Activated CD8-positive, alpha-beta T cell treated with anti-CD3 and anti-CD28 coated beads, Interleukin-2, amount 10 ng/mL, durations not matched to agents 7 days and 5 days (primary cell): ENCODE results near the gene ACTR3C. TPM values are rescaled to one million over a fixed set of nuclear protein-coding genes. Genes with fewer than 3 reads are reported as not detected.
"Not testable (repeated sequence)": the region's sequence is repeated elsewhere in the genome, so short reads cannot be mapped to it uniquely, and the experiment has no call there.

Experiments used
- ATAC-seq: fragments of 150-1000 bp; cut with Tn5 transposase; one replicate; pipeline ENCODE4 v1.10.0; 2021; ENCODE audit warnings: moderate library complexity
- CTCF ChIA-PET: fragments of 350-600 bp; sonication (Branson Sonifier 250); formaldehyde crosslinking; loops from one replicate; lab custom pipeline; 2021; ENCODE audit warnings: antibody characterized with exemption; lab: Charles Lee
- POLR2A ChIA-PET: fragments of 350-600 bp; sonication (Branson Sonifier 250); formaldehyde crosslinking; loops from one replicate; lab custom pipeline; 2021; ENCODE audit warnings: antibody characterized with exemption; lab: Charles Lee
- DNase-seq: peaks from one replicate; pipeline ENCODE4 v3.0.0-alpha.2; 2020
- H3K27ac Mint-ChIP-seq: one replicate; pipeline ENCODE4 v1.8.0; 2021; ENCODE audit warnings: mild to moderate bottlenecking, mixed read lengths
- H3K27me3 Mint-ChIP-seq: one replicate; pipeline ENCODE4 v1.8.0; 2021; ENCODE audit warnings: low read depth, mixed read lengths
- H3K36me3 Mint-ChIP-seq: one replicate; pipeline ENCODE4 v1.8.0; 2021; ENCODE audit warnings: low read depth, mixed read lengths
- H3K4me1 Mint-ChIP-seq: one replicate; pipeline ENCODE4 v1.8.0; 2021; ENCODE audit warnings: low read depth, mixed read lengths
- H3K4me3 Mint-ChIP-seq: one replicate; pipeline ENCODE4 v1.8.0; 2021; ENCODE audit warnings: mild to moderate bottlenecking, mixed read lengths
- H3K9me3 Mint-ChIP-seq: one replicate; pipeline ENCODE4 v1.8.0; 2022; ENCODE audit warnings: mixed read lengths; ENCODE audit not compliant: insufficient read depth
- total RNA-seq, 2 experiments: library from RNA; stranded (reverse); gene quantifications; one replicate each; pipeline ENCODE4 v1.2.3, GENCODE V29; 2021

Gene ACTR3C
- total RNA-seq, 2 experiments from 2014 or later, result 4.6 TPM

DNA sequence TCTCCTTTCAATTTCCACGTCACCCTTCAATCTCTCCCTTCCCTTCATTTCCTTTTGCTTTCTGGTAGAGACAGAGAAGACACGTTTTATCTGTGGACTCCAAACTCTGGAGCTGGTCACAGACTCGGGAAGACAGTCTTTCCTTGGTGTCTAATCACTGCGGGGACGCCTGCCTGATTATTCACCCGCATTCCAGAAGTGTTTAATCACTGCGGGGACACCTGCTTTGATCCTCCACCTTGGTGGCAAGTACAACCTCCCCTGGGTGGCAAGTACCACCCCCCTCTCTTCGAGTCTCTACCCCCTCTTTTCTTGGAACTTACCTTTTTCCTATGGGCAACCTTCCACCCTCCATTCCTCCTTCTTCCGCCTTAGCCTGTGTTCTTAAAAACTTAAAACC, 15.4 kb downstream of the ACTR3C start:
- no peak overlapping the region for H3K4me3 Mint-ChIP-seq
- CTCF ChIA-PET, result no interaction called here
- no peaks in the 10 kb centered on the region for H3K36me3 Mint-ChIP-seq
- ATAC-seq (no peak), DNase-seq (no peak)
- H3K4me1 Mint-ChIP-seq, result peaks cover 3% of the 10 kb centered on the region
- H3K27me3 Mint-ChIP-seq, result no peaks in the 10 kb centered on the region
- H3K27ac Mint-ChIP-seq, result no peak overlapping the region
- POLR2A ChIA-PET, result no interaction called here
- no peaks in the 10 kb centered on the region for H3K9me3 Mint-ChIP-seq

DNA sequence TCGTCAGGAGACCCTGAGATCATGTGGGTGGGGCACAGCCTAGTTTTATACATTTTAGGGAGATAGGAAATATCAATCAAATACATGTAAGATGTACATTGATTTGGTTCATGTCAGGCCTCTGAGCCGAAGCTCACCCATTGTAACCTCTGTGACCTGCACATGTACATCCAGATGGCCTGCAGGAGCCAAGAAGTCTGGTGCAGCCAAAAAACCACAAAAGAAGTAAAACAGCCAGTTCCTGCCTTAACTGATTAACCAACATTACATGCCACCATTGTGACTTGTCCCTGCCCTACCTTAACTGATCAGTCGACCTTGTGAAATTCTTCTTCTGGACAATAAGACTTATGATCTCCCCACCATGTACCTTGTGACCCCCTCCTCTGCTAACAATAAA, 16.2 kb downstream of the ACTR3C start:
- ATAC-seq, result no peak
- H3K27me3 Mint-ChIP-seq, result no peaks in the 10 kb centered on the region
- no peak overlapping the region for H3K27ac Mint-ChIP-seq
- no peaks in the 10 kb centered on the region for H3K9me3 Mint-ChIP-seq
- peaks cover 3% of the 10 kb centered on the region for H3K4me1 Mint-ChIP-seq
- H3K36me3 Mint-ChIP-seq, result no peaks in the 10 kb centered on the region
- no peak overlapping the region for H3K4me3 Mint-ChIP-seq
- ChIA-PET CTCF (no interaction called here), POLR2A (no interaction called here)
- no peak for DNase-seq

- CTCF ChIA-PET, H3K27me3 Mint-ChIP-seq, H3K9me3 Mint-ChIP-seq, H3K4me3 Mint-ChIP-seq, H3K27ac Mint-ChIP-seq, DNase-seq, ATAC-seq, H3K36me3 Mint-ChIP-seq, H3K4me1 Mint-ChIP-seq, POLR2A ChIA-PET: not testable (repeated sequence)
Observed at GRCh38 chr7:150306377-150306776, 17.0 kb downstream of the ACTR3C start.

GRCh38 chr7:150305903-150306284, 17.5 kb downstream of the ACTR3C start:
- H3K27ac Mint-ChIP-seq, H3K36me3 Mint-ChIP-seq, H3K4me1 Mint-ChIP-seq, H3K9me3 Mint-ChIP-seq, POLR2A ChIA-PET, ATAC-seq, H3K4me3 Mint-ChIP-seq, DNase-seq, H3K27me3 Mint-ChIP-seq, CTCF ChIA-PET: not testable (repeated sequence)

- POLR2A ChIA-PET, H3K4me1 Mint-ChIP-seq, H3K9me3 Mint-ChIP-seq, H3K27me3 Mint-ChIP-seq, H3K27ac Mint-ChIP-seq, CTCF ChIA-PET, ATAC-seq, H3K36me3 Mint-ChIP-seq, DNase-seq, H3K4me3 Mint-ChIP-seq: not testable (repeated sequence)
Observed at GRCh38 chr7:150305259-150305902, 18.0 kb downstream of the ACTR3C start.

- H3K36me3 Mint-ChIP-seq, DNase-seq, CTCF ChIA-PET, H3K27me3 Mint-ChIP-seq, H3K27ac Mint-ChIP-seq, POLR2A ChIA-PET, ATAC-seq, H3K4me3 Mint-ChIP-seq, H3K4me1 Mint-ChIP-seq, H3K9me3 Mint-ChIP-seq: not testable (repeated sequence)
Observed at GRCh38 chr7:150304499-150305258, 18.7 kb downstream of the ACTR3C start.

- DNase-seq, POLR2A ChIA-PET, H3K27me3 Mint-ChIP-seq, H3K4me3 Mint-ChIP-seq, H3K4me1 Mint-ChIP-seq, H3K9me3 Mint-ChIP-seq, H3K27ac Mint-ChIP-seq, CTCF ChIA-PET, ATAC-seq, H3K36me3 Mint-ChIP-seq: not testable (repeated sequence)
Observed at GRCh38 chr7:150302908-150303310, 20.4 kb downstream of the ACTR3C start.

GRCh38 chr7:150297978-150298377, 25.4 kb downstream of the ACTR3C start:
- H3K4me3 Mint-ChIP-seq, H3K9me3 Mint-ChIP-seq, ATAC-seq, POLR2A ChIA-PET, H3K36me3 Mint-ChIP-seq, DNase-seq, CTCF ChIA-PET, H3K27ac Mint-ChIP-seq, H3K27me3 Mint-ChIP-seq, H3K4me1 Mint-ChIP-seq: not testable (repeated sequence)

DNA sequence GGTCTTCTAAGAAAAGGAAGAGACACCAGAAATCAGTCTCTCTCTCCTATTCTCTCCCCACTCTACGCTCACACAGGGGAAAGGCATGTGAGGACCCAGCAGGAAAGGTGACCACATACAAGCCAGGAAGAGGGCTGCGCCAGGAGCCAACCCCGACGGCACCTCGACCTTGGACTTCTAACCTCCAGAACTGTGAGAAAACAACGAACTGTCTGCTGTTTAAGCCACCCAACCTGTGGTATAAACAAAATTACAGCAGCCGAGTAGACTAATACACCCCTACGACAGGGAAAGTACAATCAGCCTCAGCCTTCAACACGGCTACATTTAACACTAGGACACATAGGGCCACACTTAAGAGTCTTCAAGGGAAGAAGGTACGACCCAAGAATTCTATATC, 26.5 kb downstream of the ACTR3C start:
- H3K9me3 Mint-ChIP-seq, ATAC-seq, POLR2A ChIA-PET: not testable (repeated sequence)

GRCh38 chr7:150295614-150296013, 27.7 kb downstream of the ACTR3C start:
- DNase-seq, CTCF ChIA-PET, H3K4me1 Mint-ChIP-seq, H3K4me3 Mint-ChIP-seq, H3K27me3 Mint-ChIP-seq, POLR2A ChIA-PET, H3K27ac Mint-ChIP-seq, H3K36me3 Mint-ChIP-seq, H3K9me3 Mint-ChIP-seq, ATAC-seq: not testable (repeated sequence)

More for the DNA sequence above, 26.5 kb downstream of the ACTR3C start:
- H3K36me3 Mint-ChIP-seq, H3K27me3 Mint-ChIP-seq, H3K4me1 Mint-ChIP-seq, H3K4me3 Mint-ChIP-seq, DNase-seq, H3K27ac Mint-ChIP-seq, CTCF ChIA-PET: not testable (repeated sequence)

DNA sequence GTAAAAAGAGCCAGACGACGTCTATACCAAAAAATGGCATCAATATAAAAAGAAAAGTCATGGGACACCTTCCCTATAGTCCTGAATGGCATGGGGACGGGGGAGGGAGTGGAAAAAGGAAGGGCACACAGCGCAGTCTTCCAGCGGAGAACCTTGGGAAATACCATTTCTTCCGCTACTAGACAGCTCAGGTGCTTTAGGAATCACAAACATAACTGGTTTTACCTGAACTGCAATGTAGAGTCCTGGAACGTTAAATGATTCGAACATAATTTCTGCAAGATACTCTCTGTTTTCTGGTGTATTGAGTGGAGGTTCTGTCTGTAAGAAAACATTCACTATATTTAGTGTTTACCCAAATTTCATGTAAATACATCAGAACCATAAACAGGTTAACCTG, 28.3 kb downstream of the ACTR3C start:
- ATAC-seq, H3K9me3 Mint-ChIP-seq, H3K27ac Mint-ChIP-seq, CTCF ChIA-PET, DNase-seq, H3K4me3 Mint-ChIP-seq, H3K36me3 Mint-ChIP-seq, H3K27me3 Mint-ChIP-seq, H3K4me1 Mint-ChIP-seq, POLR2A ChIA-PET: not testable (repeated sequence)

DNA sequence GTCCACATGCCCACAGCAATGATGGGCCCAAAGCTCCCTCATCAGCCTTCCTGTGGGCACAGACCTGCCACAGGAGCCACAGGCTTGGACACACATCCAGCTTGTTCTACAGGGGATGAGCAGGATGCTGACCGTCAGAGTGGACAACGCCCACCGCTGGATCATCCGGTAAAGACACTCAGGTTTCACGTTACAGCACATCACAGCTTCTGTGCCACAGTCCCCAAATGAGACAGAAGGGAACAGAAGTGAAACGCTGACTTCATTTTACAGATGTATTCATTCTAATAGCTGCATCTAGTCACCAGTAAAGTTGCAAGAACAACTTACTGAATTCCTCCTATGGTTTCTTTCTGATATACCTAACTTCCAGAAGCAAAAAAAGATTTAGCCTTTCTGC, 33.0 kb downstream of the ACTR3C start:
- H3K4me3 Mint-ChIP-seq, H3K27ac Mint-ChIP-seq, H3K27me3 Mint-ChIP-seq, ATAC-seq, DNase-seq, H3K4me1 Mint-ChIP-seq, POLR2A ChIA-PET, H3K36me3 Mint-ChIP-seq, H3K9me3 Mint-ChIP-seq: not testable (repeated sequence)
- CTCF ChIA-PET, result interaction anchor here (1.3 kb wide), 1 partner anchor 131 kb away, joined by 3 read pairs; no protein-coding TSS in a partner anchor
